HG03064 (cell line): ENCODE data around the gene HOXC4.

Experiments
- ATAC-seq: cut with Tn5 transposase; IDR thresholded peaks from one replicate; pipeline ENCODE4 v1.9.1; 2021; ENCODE audit warnings: low read depth; ENCODE audit not compliant: unreplicated experiment

HOXC4 gene

DNA sequence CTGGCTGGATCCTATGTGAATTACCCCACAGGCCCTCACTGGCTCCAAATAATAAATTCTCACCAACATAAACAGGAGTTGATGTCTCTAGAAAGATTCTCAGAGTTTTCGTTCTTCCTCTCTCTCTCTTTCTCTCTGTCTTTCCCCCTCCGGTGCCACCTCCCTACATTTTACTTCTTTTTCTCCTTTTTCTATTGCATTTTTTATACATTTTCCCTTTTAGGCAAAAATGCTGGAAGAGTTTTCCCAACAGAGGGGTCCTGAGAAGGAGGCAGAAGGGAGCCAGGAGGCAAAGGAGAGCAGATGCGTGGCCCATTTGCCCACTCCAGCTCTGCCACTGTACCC lies 26.2 kb upstream of the HOXC4 start:
- ATAC-seq = no peak

- no peak for ATAC-seq
These were observed 25.1 kb upstream of the HOXC4 start, which contains the start of gene HOXC6 for GRCh38 chr12:54028314-54029201. HOXC6 (plus strand) TSS chr12:54028440; CDS start chr12:54028522, 82 bp downstream.

DNA sequence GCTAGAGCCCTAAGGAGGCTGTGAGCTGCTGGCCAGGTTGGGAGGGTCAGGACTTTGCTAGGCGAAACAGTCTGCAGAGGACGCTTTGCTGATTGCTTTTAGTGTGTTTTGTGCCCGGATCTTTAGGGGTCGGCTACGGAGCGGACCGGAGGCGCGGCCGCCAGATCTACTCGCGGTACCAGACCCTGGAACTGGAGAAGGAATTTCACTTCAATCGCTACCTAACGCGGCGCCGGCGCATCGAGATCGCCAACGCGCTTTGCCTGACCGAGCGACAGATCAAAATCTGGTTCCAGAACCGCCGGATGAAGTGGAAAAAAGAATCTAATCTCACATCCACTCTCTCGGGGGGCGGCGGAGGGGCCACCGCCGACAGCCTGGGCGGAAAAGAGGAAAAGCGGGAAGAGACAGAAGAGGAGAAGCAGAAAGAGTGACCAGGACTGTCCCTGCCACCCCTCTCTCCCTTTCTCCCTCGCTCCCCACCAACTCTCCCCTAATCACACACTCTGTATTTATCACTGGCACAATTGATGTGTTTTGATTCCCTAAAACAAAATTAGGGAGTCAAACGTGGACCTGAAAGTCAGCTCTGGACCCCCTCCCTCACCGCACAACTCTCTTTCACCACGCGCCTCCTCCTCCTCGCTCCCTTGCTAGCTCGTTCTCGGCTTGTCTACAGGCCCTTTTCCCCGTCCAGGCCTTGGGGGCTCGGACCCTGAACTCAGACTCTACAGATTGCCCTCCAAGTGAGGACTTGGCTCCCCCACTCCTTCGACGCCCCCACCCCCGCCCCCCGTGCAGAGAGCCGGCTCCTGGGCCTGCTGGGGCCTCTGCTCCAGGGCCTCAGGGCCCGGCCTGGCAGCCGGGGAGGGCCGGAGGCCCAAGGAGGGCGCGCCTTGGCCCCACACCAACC lies 23.9 kb upstream of the HOXC4 start:
- ATAC-seq = no peak

- no peak for ATAC-seq
These were observed 23.2 kb upstream of the HOXC4 start for GRCh38 chr12:54030442-54030801.

- ATAC-seq = no peak
These were observed 22.7 kb upstream of the HOXC4 start for GRCh38 chr12:54030889-54031471.

DNA sequence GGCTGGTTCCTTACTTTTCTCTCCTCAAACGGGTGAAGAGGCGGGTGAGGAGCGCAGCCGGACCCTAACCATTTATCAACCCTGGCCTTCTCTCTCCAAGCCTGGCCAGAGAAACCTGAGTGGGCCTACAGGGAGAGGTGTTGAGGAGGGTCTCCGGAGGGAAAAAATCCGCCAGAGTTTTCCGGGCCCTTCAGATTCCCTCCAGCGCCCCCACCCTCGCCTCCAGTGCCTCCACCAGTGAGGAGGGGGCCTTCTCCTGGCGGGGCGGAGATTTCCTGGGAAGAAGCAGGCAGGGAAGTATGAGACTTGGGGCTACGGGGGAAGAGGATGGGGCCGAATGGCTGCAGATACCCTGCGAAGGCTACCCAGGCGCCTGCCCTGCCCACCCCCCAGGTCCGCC lies 22.2 kb upstream of the HOXC4 start:
- ATAC-seq = no peak

DNA sequence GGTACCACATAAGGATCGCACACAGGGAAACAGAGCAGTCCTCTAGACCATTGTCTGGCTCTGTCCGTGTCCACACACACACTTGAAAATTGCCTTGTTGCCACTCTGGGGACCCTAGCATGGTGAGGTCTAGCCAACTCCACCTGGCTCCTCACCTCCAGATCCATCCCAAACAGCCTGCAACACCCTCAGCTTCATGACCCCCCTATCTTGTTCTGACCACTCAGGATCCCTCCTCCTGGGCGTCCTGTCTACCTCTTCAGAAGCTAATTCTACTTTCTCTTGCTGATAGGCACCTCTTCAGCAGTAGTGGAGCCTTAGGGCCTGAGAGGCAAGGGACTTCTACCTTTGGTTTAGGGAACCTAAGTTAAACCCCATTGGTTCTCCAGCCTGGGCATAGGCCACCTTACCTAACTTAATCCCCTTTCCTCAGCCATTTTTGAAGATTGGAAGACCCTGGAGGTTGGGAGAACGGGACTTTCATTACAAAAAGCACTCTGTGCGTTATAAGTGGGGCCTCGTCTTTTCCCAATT lies 21.5 kb upstream of the HOXC4 start:
- ATAC-seq = no peak

- ATAC-seq = no peak
These were observed 21.0 kb upstream of the HOXC4 start, which contains the start of gene HOXC5 for GRCh38 chr12:54032627-54033100. HOXC5 (plus strand) TSS chr12:54033050; CDS start chr12:54033123, 73 bp downstream.

DNA sequence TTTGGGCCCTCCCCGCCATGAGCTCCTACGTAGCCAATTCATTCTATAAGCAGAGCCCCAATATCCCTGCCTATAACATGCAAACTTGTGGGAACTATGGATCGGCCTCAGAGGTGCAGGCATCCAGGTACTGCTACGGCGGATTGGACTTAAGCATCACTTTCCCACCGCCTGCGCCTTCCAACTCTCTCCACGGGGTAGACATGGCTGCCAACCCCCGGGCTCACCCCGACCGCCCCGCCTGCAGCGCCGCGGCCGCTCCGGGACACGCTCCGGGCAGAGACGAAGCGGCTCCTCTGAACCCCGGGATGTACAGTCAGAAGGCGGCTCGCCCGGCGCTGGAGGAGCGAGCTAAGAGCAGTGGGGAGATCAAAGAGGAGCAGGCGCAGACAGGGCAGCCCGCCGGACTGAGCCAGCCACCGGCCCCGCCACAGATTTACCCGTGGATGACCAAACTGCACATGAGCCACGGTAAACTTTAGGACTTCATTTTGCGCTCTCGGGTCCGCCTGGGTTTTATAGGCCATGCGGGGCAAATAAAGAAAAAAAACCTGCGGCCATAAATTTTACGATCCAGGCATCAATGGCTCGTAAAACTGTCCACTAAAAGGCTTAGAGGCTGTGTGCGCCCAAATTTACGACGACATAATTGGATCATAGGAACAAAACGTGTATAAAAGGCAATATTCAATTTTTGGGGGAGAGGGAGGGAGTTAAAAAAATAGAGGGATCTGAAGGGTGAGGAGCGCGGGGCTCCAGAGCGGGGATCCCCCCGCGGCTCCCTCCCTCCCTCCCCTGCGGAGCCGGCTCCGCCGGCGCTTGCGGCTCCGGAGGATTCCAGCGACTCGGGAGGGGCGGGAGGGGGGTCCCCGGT lies 20.3 kb upstream of the HOXC4 start:
- ATAC-seq = no peak

DNA sequence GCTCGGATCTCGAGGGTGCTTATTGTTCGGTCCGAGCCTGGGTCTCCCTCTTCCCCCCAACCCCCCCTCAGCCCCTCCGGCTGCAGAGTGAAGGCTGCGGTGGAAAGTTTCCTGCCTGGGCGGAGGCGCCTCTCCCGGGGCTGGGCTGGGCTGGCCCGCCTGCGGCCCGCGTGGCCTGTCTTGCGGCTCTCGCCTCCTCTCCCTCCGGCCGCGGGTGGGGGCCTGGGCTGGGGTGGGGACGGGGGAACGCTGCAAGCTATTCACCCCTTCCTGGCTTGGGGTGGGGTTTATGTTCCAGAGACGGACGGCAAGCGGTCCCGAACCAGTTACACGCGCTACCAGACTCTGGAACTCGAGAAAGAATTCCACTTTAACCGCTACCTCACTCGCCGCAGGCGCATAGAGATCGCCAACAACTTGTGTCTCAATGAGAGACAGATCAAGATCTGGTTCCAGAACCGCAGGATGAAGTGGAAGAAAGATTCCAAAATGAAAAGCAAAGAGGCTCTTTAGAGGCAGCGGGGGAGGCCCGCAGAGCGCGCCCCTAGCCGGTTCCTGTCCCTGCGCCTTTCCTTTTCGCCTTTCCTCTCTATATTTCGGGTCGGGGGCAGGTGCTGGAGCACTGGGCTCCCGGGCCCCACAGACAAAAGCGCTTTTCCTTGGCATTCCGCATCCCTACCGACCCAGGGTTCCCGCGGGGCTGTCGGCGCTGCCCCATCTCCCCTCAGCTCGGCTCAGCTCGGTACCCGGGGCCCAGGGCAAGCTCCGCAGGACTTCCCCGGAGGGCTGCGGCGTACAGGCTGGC lies 19.5 kb upstream of the HOXC4 start:
- ATAC-seq = no peak

- ATAC-seq = no peak
These were observed 18.8 kb upstream of the HOXC4 start for GRCh38 chr12:54034785-54035310.

DNA sequence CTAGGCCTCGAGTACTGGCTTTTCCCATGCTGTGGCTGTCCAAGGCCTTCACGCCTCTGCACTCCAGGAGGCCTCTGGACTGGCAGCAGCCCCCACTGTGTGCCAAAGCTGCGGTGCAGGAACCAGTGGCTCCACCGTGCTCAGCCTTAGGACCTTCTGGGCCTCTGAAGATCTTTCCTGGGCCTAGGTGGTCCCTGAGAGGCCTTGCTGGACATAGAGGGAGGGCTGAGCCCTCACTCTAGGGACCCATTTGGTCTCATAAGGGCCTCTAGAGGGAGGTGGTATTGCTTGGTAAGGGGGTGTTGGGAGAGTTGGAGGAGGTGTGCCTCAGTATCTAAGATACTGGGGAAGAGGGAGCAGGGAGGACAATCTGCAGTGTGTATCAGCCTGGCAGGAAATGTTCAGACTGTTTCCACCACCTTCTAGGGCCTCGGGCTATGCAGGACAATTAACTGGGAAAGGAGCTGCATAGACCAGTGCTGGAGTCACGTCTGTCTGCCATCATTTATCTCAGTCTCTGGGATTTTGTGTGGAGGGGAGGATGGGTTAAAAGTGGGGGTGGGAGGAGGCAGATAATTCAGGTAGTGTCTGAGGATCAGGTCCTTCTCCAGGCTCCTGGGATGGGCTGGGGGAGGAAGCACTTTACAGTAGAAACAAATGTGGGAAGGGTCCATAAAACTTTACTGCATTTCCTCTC lies 17.9 kb upstream of the HOXC4 start:
- ATAC-seq = no peak

DNA sequence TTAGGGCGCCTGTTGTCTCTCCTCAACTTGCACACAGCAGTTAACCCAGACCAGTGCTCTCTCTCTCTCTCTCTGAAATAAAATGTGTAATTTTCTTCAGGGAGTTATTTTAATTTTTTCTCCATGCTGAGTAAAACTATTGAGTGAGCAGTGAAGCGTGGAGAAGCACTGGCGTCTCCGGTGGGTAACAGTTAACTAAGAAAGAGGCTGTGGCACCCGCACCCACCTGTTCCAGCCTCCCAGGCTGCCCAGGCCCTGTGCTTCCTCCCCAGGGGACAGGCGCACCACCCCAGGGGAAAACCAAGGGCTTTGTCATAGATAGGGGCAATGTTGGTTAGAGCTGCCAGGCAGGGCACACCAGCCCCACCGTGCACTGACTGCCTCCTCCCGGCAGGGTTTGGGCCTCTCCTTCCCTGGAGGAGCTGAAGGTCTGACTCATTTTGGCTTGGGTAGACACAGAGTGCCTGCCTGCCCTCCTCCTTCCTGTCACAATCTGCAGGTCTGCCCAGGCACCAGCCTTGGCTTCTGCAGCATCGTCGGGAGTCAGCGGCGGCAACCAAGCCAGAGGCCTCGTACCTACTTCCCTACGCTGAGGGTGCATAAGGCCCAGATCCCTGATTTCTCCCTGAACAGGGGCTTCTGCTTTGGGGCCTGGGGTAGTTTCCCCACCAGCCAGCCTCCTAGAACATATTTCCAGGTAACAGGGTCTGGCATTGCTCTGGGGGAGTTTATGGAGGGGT lies 16.8 kb upstream of the HOXC4 start:
- ATAC-seq = no peak

- no peak for ATAC-seq
These were observed 16.0 kb upstream of the HOXC4 start for GRCh38 chr12:54037360-54038283.

GRCh38 chr12:54038284-54038870 lies 15.3 kb upstream of the HOXC4 start:
- ATAC-seq = no peak

GRCh38 chr12:54038871-54039414 lies 14.7 kb upstream of the HOXC4 start:
- ATAC-seq = no peak
